ENCODE results near the gene FKBP10. TPM values are rescaled to one million over a fixed set of nuclear protein-coding genes. Genes with fewer than 3 reads are reported as not detected.

The FKBP10 gene
- polyA plus RNA-seq, 2 of the 4 experiments (the other 2 are of a cell fraction): 109 to 119 TPM

- FAIRE-seq (no peak), ATAC-seq (no peak), DNase-seq (ENCODE audit: low read depth in 1 of 2, low spot score in 1 of 2) (no peak)
- no peak overlapping the region for H3K4me3 ChIP-seq
- WGBS (ENCODE audit: missing lambda C conversion rate): 91% methylated on average over 23 of the region's 23 CpGs
- H3K27ac ChIP-seq: no peak overlapping the region
- peaks cover 23% of the 10 kb centered on the region for H3K4me1 ChIP-seq
- CTCF ChIA-PET: interaction anchor here (52.0 to 96.0 kb wide), 2 partner anchors 19 kb away, joined by 3262 read pairs; partner anchors contain the start of genes FKBP10, GAST, HAP1 and JUP
- POLR2A ChIA-PET: interaction anchor here (2.6 kb wide), 1 partner anchor 18 kb away, joined by 6 read pairs; the partner anchor contains the start of gene JUP
- no peak for TF ChIP-seq NR3C1 (IDR thresholded peaks at IDR 0.05)
- no peaks in the 10 kb centered on the region for H3K9me3 ChIP-seq
- H3K4me2 ChIP-seq: no peak overlapping the region
These were observed 44.0 kb upstream of the FKBP10 start for GRCh38 chr17:41768682-41769288.

GRCh38 chr17:41769346-41769862 lies 43.4 kb upstream of the FKBP10 start:
- H3K4me3 ChIP-seq: no peak overlapping the region
- no peaks in the 10 kb centered on the region for H3K9me3 ChIP-seq
- peaks cover 29% of the 10 kb centered on the region for H3K4me1 ChIP-seq
- CTCF ChIA-PET: interaction anchor here (52.0 to 96.0 kb wide), 2 partner anchors 18 to 19 kb away, joined by 3262 read pairs; partner anchors contain the start of genes FKBP10, GAST, HAP1 and JUP
- TF ChIP-seq RNF2 (IDR thresholded peaks at IDR 0.05; ENCODE audit: borderline replicate concordance, low read depth) (no peak), ATOH8 (CRISPR knock-in tag; IDR thresholded peaks at IDR 0.05; ENCODE audit: low read depth) (no peak), HMGXB4 (CRISPR knock-in tag; IDR thresholded peaks at IDR 0.05; ENCODE audit: borderline replicate concordance) (no peak), EP300 (IDR thresholded peaks at IDR 0.05) (no peak), ZNF302 (CRISPR knock-in tag; IDR thresholded peaks at IDR 0.05) (no peak), TFCP2L1 (CRISPR knock-in tag; IDR thresholded peaks at IDR 0.05) (no peak), POLR2AphosphoS2 (conservative IDR thresholded peaks at IDR 0.05; ENCODE audit: low read length) (no peak), MAFK (IDR thresholded peaks at IDR 0.05; ENCODE audit: partially characterized antibody) (no peak), BHLHE40 (IDR thresholded peaks at IDR 0.05; ENCODE audit: low read depth, low read length) (no peak), GATA3 (IDR thresholded peaks at IDR 0.05; ENCODE audit: borderline replicate concordance) (no peak), HOXB13 (CRISPR knock-in tag; IDR thresholded peaks at IDR 0.05; ENCODE audit: low read depth) (no peak), KDM5A (IDR thresholded peaks at IDR 0.05) (no peak), CBX8 (IDR thresholded peaks at IDR 0.05) (no peak), JUN (IDR thresholded peaks at IDR 0.05) (no peak), BCL3 (IDR thresholded peaks at IDR 0.05) (no peak), MAZ (IDR thresholded peaks at IDR 0.05; ENCODE audit: borderline replicate concordance, low read depth, low read length) (no peak)
- no peak overlapping the region for H3K4me2 ChIP-seq
- no peak overlapping the region for H3K27ac ChIP-seq
- no peak for ATAC-seq
- FAIRE-seq: no peak
- POLR2A ChIA-PET: interaction anchor here (2.6 kb wide), 1 partner anchor 17 kb away, joined by 6 read pairs; the partner anchor contains the start of gene JUP
- 86% methylated on average over 6 of the region's 16 CpGs for WGBS (ENCODE audit: missing lambda C conversion rate)
- DNase-seq (ENCODE audit: low read depth in 1 of 2, low spot score in 1 of 2): no peak

GRCh38 chr17:41769985-41770384 lies 42.8 kb upstream of the FKBP10 start:
- WGBS (ENCODE audit: missing lambda C conversion rate): 65% methylated on average over 3 of the region's 3 CpGs
- ChIA-PET CTCF (interaction anchor here (52.0 to 96.0 kb wide), 2 partner anchors 18 to 20 kb away, joined by 3262 read pairs; partner anchors contain the start of genes FKBP10, GAST, HAP1 and JUP), POLR2A (interaction anchor here (2.6 kb wide), 1 partner anchor 17 kb away, joined by 6 read pairs; the partner anchor contains the start of gene JUP)
- no peaks in the 10 kb centered on the region for H3K9me3 ChIP-seq
- no peak overlapping the region for H3K4me2 ChIP-seq
- TF ChIP-seq NR3C1 (IDR thresholded peaks at IDR 0.05) (no peak), PHF8 (IDR thresholded peaks at IDR 0.05; ENCODE audit: borderline replicate concordance, low read depth) (no peak), CHD4 (IDR thresholded peaks at IDR 0.05; ENCODE audit: borderline replicate concordance) (0 out of 2 replicates have a peak, but pooled peaks have one; percentile 61), KDM5A (IDR thresholded peaks at IDR 0.05) (no peak), HDAC2 (IDR thresholded peaks at IDR 0.05) (0 out of 2 replicates have a peak, but pooled peaks have one; percentile 37)
- H3K4me3 ChIP-seq: no peak overlapping the region
- 0 out of 6 replicates have a peak overlapping the region, but pooled peaks of 1 of the 2 experiments have one; percentile 4 for H3K27ac ChIP-seq
- FAIRE-seq (no peak), ATAC-seq (no peak), DNase-seq (ENCODE audit: low read depth in 1 of 2, low spot score in 1 of 2) (no peak)
- peaks cover 35% of the 10 kb centered on the region for H3K4me1 ChIP-seq

Measured in A549 (cell line).